Measurements from ENCODE around the gene PCDH1.

PCDH1 gene

GRCh38 chr5:141883892-141884318 lies 5.7 kb upstream of the PCDH1 start:
- H3K4me3 ChIP-seq (ENCODE audit: insufficient read depth, low read length, poor library complexity, severe bottlenecking) = no peak overlapping the region
- no peaks in the 10 kb centered on the region for H3K27me3 ChIP-seq (ENCODE audit: low read length)
- H3F3A ChIP-seq (ENCODE audit: insufficient read depth) = no peaks in the 10 kb centered on the region
- no peak overlapping the region for H3K4me2 ChIP-seq (ENCODE audit: low read depth, low read length, poor library complexity, severe bottlenecking)
- H3K9ac ChIP-seq (ENCODE audit: low read length) = no peak overlapping the region
- no peak overlapping the region for H2AFZ ChIP-seq (ENCODE audit: low read depth, low read length, severe bottlenecking)
- no peak for TF ChIP-seq CTCF (IDR thresholded peaks at IDR 0.05; ENCODE audit: insufficient read depth, low read length, poor library complexity, severe bottlenecking)
- TF ChIP-seq EZH2phosphoT487 (conservative IDR thresholded peaks at IDR 0.05; ENCODE audit: low read length) = no peak
- no peaks in the 10 kb centered on the region for H3K79me2 ChIP-seq (ENCODE audit: insufficient read depth, low read length)
- no peaks in the 10 kb centered on the region for H3K9me2 ChIP-seq (replicated peaks; ENCODE audit: insufficient read depth, low read length)
- H3K9me3 ChIP-seq (ENCODE audit: insufficient read depth, low read length) = no peaks in the 10 kb centered on the region
- no peaks in the 10 kb centered on the region for H3K36me3 ChIP-seq (ENCODE audit: low read length)
- H3K27ac ChIP-seq (ENCODE audit: low read depth, low read length) = no peak overlapping the region
- H4K20me1 ChIP-seq (ENCODE audit: low read depth, low read length) = no peaks in the 10 kb centered on the region

- H2AFZ ChIP-seq (ENCODE audit: low read depth, low read length, severe bottlenecking) = no peak overlapping the region
- H3K27me3 ChIP-seq (ENCODE audit: low read length) = no peaks in the 10 kb centered on the region
- TF ChIP-seq EZH2phosphoT487 (conservative IDR thresholded peaks at IDR 0.05; ENCODE audit: low read length) (no peak), CTCF (IDR thresholded peaks at IDR 0.05; ENCODE audit: insufficient read depth, low read length, poor library complexity, severe bottlenecking) (no peak)
- no peak overlapping the region for H3K9ac ChIP-seq (ENCODE audit: low read length)
- H3K9me3 ChIP-seq (ENCODE audit: insufficient read depth, low read length) = no peaks in the 10 kb centered on the region
- no peaks in the 10 kb centered on the region for H3F3A ChIP-seq (ENCODE audit: insufficient read depth)
- H3K79me2 ChIP-seq (ENCODE audit: insufficient read depth, low read length) = no peaks in the 10 kb centered on the region
- no peaks in the 10 kb centered on the region for H3K9me2 ChIP-seq (replicated peaks; ENCODE audit: insufficient read depth, low read length)
- H4K20me1 ChIP-seq (ENCODE audit: low read depth, low read length) = no peaks in the 10 kb centered on the region
- H3K4me2 ChIP-seq (ENCODE audit: low read depth, low read length, poor library complexity, severe bottlenecking) = no peak overlapping the region
- no peak overlapping the region for H3K4me3 ChIP-seq (ENCODE audit: insufficient read depth, low read length, poor library complexity, severe bottlenecking)
- H3K27ac ChIP-seq (ENCODE audit: low read depth, low read length) = no peak overlapping the region
- H3K36me3 ChIP-seq (ENCODE audit: low read length) = no peaks in the 10 kb centered on the region
These were observed 5.1 kb upstream of the PCDH1 start for GRCh38 chr5:141883184-141883891.

GRCh38 chr5:141882594-141883183 lies 4.5 kb upstream of the PCDH1 start:
- Histone ChIP-seq H3K9me2 (replicated peaks; ENCODE audit: insufficient read depth, low read length) (no peaks in the 10 kb centered on the region), H3K4me2 (ENCODE audit: low read depth, low read length, poor library complexity, severe bottlenecking) (no peak overlapping the region), H3K79me2 (ENCODE audit: insufficient read depth, low read length) (no peaks in the 10 kb centered on the region), H3K9me3 (ENCODE audit: insufficient read depth, low read length) (no peaks in the 10 kb centered on the region), H3K9ac (ENCODE audit: low read length) (no peak overlapping the region), H3K4me3 (ENCODE audit: insufficient read depth, low read length, poor library complexity, severe bottlenecking) (no peak overlapping the region), H3K36me3 (ENCODE audit: low read length) (no peaks in the 10 kb centered on the region), H3F3A (ENCODE audit: insufficient read depth) (no peaks in the 10 kb centered on the region), H3K27ac (ENCODE audit: low read depth, low read length) (no peak overlapping the region), H2AFZ (ENCODE audit: low read depth, low read length, severe bottlenecking) (no peak overlapping the region), H4K20me1 (ENCODE audit: low read depth, low read length) (no peaks in the 10 kb centered on the region), H3K27me3 (ENCODE audit: low read length) (no peaks in the 10 kb centered on the region)
- no peak for TF ChIP-seq EZH2phosphoT487 (conservative IDR thresholded peaks at IDR 0.05; ENCODE audit: low read length)
- no peak for TF ChIP-seq CTCF (IDR thresholded peaks at IDR 0.05; ENCODE audit: insufficient read depth, low read length, poor library complexity, severe bottlenecking)
